Activated CD4-positive, alpha-beta T cell treated with anti-CD3 and anti-CD28 coated beads, Interleukin-2, amount 50 U/mL, for 48 hours (primary cell): ENCODE results near the gene STAT5B.
A peak's percentile ranks its signal among the peaks of the same experiment; 100 is the strongest.
"Not testable (repeated sequence)": the region's sequence is repeated elsewhere in the genome, so short reads cannot be mapped to it uniquely, and the experiment has no call there.

ENCODE experiments used
- DNase-seq, 2 experiments: peaks; one replicate each; pipeline ENCODE4 v3.0.0-alpha.2; 2020

Gene STAT5B

DNA sequence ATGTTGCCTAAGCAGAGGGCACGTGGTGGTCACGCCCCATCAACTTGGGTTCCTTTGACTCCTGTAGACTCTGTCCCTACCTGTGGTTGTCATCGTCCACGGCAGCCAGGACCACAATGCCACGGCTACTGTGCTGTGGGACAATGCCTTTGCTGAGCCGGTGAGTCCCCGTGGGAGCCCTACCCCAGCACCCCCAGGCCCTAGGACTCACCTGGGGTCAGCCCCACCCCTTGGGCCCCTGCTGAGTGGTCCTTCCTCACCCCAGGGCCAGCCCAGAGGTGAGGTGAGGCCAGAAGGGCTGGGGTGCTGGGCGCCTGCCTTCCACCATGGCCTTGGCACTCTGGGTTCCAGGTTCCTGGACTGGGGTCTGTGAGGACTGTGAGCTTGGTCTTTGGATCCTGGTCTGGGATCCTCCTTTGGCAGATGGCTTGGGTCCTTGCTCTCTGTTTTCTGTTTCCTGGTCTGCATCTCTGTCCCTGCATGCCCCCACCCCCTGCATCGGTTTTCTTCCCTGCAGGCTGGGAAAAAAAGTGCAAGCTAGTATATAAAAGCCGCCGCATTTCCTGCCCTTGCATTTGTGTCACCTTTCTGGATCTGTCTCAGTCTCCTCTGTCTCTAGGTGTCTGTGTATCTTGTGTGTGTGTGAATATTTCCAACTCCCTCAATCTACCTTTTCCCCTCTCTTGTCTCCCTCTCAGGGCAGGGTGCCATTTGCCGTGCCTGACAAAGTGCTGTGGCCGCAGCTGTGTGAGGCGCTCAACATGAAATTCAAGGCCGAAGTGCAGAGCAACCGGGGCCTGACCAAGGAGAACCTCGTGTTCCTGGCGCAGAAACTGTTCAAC lies 29.6 kb upstream of the STAT5B start:
- DNase-seq, result no peak

DNA sequence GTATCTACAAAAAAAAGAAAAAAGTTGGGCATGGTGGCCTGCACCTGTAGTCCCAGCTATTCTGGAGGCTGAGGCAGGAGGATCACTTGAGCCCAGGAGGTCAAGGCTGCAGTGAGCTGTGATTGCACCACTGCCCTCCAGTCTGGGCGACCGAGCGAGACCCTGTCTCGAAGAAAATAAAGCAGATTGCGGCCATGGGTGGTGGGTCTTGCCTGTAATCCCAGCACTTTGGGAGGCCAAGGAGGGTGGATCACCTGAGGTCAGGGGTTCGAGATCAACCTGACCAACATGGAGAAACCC lies 28.8 kb upstream of the STAT5B start:
- not testable (repeated sequence) for DNase-seq

DNA sequence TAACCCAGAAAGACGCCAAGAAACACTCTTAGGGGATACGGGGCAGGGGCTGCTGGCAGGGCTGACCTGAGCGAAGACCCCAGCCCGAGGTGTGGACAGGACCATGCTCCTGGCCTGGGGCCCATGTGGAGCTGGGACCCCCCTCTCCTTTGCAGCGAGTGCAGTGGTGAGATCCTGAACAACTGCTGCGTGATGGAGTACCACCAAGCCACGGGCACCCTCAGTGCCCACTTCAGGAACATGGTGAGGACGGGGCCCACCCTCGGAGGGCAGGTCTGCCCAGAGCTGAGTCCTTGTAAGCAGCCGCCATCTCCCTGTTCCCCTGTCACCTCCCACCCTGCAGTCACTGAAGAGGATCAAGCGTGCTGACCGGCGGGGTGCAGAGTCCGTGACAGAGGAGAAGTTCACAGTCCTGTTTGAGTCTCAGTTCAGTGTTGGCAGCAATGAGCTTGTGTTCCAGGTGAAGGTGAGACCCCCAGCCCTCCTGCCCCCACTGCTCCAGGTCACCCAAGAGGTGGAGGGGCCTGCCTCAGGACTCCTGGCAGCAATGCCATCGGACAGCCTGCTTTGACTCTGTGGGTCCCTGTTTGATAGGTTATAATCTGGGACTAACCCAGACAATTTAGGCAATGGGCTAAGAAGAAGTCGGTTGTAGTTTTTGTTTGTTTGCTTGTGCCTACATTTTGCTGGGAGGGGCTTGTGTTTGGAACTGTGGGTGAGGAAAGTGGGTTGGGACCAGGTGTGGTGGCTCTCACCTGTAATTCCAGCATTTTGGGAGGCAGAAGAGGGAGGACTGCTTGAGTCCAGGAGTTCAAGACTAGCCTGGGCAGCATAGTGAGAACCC lies 28.2 kb upstream of the STAT5B start:
- no peak for DNase-seq

DNA sequence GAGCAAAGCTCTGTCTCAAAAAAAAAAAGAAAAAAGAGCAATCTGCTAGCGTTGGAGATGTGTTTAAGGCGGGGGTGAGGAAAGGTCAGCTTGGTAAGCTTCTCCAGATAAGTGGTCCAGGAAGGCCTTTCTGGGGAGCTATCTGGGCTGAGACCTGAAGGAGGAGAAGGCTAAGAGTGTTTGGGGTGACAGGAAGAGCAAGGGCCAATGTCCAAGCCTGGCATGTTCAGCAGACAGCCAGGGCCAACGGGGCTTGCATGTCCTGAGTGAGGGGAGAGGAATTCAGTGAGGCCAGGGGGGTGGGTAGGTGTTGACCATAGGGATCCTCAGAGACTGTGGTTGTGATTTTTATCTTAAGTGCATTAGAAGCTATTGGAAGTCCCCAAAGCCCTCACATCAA lies 27.5 kb upstream of the STAT5B start:
- DNase-seq, result no peak

DNA sequence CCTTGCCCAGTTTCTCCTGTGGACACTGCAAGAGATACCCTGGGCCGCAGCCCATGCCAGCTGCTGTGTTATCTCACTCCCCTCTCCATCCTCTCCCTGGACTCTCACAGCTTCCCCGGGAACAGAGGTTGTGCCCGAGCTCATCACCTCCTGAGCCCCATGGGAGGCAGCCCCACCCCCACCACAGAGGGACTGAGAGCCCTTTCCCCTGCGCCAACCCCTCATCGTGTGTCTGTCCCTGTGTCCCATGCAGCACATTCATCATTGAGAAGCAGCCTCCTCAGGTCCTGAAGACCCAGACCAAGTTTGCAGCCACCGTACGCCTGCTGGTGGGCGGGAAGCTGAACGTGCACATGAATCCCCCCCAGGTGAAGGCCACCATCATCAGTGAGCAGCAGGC lies 24.8 kb upstream of the STAT5B start:
- DNase-seq, result no peak

DNA sequence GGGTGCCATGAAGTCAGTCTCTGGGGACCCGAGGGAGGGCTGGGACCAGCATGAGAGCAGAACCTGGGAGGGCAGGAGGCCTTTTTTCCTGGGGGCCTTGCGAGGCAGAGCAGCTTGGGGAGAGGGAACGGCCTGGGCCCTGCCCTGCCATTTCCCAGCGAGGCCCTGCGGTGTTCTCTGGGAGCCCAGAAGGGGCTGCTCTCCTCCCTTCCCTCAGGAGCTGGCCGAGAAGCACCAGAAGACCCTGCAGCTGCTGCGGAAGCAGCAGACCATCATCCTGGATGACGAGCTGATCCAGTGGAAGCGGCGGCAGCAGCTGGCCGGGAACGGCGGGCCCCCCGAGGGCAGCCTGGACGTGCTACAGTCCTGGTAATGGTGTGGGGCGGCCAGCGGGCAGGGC lies 23.7 kb upstream of the STAT5B start:
- DNase-seq, result not testable (repeated sequence)

DNA sequence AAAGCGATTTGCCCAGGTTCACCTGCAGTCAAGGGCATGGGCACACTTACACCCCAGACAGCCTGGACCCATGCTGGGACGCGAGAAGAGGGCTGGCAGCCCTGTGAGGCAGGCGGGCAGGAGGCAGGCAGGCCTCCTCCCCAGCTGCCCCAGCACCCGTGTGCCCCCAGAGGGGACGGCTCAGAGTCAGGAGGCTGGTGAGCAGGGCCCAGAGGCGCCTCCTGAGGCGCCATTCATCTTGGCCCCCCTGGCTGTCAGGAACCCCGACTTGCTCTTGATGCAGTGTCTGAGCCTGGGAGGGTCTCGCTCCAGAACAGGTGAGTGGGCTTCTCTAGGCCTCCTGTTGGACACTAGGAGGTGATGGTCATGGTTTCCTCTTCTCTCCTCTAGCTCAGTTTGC lies 23.2 kb upstream of the STAT5B start:
- not testable (repeated sequence) for DNase-seq

DNA sequence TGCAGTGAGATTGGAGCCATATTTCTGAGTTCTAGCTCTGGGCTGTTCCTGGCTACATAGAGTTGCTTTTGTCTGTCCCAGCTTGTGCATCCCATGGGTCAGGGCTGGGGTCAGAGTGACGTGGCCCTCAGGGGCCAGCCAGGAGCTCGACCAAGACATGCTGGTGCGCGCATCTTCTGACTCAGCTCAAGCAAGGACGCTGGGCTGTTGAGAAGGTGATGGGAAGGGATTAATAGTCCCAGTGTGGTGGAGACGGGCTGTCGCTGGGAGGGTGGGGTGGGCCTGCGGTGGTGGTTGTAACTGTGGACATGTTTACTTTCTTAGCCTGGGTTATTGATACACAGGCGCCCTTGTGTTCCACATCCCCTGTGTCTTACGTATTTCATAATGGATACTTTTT lies 21.6 kb upstream of the STAT5B start:
- DNase-seq, result not testable (repeated sequence)

DNA sequence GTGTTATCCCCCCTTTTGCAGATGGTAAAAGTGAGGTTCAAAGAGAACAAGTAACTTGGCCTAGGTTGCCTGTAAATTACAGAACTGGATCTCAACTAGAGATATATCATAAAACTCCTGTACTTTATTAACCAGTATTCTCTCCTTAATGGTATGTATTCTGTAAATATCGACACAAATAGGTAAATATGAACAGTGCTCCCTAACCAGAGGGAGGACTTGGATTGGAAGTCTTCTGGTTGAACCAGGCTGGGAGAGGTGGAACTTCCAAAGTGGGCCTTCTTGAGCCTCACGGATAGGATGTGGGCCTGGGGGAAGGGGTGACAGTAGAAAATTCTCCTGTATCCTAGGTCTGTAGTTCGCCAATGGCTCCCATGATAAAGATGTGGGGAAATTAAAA lies 19.8 kb upstream of the STAT5B start:
- DNase-seq, result no peak

DNA sequence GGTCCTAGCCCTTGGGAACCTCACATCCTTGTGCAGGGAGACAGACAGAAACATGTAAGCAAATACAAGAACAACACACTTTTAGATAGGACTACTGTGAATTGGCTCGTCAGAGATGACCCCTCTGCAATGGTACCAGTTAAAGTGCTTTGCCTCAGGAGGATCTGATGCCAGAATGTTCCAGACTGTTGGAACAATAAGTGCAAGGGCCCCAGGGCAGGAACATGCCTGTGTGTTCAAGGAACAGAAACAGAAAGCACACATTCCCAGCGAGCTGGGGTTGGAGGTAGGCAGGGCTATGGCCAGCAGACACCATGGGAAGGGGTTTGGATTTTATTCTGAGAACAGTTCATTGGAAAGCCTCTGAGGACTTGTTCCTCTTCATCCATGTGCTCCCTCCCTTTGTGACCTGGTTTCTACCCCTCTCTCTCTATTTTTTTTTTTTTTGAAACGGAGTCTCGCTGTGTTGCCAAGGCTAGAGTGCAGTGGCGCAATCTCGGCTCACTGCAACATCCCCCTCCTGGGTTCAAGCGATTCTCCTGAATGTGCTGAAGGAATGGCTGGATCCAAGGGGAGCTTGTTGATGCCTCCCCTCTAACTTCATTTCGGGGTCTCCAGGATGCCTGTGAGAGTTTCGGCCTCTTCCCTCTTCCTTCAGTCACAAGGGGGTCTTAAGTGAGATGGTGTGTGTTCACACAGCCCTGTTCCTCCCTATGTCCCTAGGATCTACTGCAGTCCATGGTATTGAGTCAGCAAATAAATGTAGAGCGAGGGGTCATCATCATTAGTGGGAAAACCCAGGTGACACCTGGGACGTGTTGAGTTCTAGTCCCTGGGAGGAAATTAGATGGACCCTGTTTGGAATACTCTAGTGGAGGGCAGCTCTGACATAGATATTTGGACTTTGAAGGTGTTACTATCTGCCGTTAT lies 18.5 kb upstream of the STAT5B start:
- no peak for DNase-seq

DNA sequence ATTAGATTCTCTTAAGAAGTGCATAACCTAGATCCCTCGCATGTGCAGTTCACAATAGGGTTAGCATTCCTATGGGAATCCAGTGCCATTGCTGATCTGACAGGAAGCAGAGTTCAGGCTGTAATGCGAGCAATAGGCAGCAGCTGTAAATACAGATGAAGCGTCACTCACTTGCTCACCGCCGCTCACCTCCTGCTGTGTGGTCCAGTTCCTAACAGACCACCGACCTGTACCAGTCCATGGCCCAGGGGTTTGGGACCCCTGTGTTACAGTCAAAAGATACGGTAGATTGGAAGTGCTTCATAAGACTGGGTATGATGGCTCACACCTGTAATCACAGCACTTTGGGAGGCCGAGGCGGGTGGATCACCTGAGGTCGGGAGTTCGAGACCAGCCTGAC lies 14.9 kb upstream of the STAT5B start:
- no peak for DNase-seq

DNA sequence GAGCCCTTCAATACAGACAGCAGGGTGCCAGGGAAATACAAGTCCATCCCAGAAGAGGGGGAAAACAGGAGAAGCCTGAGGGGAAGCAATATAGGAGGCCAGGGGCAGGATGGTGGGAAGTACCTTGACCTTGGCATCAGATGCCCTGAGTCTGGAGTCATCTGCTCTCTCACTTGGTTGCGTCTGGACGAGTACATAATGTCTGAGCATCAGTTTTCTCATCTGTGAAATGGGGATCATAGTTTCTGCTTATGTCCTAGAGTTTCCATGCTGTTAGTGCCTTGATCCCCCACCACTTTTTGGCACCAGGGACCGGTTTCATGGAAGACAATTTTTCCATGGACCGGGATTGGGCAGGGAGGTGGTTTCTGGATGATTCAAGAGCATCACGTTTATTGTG lies 14.4 kb upstream of the STAT5B start:
- no peak for DNase-seq

DNA sequence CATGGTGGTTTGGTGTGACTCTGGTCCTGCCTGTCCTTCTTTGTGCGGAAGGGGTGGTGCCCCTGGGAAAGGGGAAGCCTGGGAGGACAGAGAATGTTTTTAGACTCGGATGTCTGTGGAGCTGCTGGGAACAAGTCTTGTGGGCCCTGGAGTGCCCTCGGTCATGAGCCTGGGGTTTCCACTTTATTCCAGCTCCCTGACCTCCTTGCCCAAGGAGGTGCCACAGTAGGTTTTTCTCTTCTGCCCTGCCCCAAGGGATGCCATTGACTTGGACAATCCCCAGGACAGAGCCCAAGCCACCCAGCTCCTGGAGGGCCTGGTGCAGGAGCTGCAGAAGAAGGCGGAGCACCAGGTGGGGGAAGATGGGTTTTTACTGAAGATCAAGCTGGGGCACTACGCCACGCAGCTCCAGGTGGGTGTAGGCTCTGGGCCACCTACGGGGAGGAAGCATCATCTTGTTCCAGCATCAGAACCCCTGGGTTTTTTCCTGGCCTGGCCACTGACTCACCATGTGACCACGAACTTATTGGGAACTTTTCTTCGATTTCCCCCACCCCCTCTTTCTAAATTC lies 13.5 kb upstream of the STAT5B start:
- peak; percentile 75 to 82 for DNase-seq

DNA sequence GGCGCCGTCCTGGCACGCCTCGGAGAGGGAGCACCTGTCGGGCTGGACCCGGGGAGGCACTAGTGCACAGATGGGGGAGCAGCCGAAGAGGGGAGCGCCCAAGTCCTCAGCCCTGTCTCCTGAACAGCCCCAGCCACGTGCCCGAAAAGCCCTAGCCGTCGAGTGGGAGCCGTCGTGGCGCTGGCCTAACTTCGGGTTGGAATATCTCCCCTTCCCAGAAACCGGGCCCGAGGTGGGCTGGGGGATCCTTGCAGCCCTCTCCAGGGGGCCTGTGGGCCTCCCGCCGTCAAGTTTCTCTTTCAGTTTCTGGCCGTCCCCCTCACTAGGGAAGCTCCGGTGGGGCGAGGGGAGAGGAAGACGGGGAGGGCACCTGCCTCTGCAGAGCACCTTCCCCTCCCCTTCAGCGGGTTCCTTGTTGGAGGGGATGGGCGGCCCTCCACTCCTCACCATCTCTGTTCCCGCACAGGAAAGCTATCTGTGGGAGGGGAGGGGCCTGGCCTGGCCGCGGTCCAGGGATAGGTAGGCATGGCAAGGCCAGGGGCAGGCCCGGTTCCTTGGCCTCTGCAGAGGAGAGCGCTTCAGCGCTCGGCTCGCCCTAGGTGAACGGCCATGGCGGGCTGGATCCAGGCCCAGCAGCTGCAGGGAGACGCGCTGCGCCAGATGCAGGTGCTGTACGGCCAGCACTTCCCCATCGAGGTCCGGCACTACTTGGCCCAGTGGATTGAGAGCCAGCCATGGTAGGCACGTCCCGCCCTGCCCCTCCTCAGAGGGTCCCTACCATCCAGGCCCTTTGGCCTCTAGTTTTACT lies 12.8 kb upstream of the STAT5B start:
- DNase-seq, result peak; percentile 68 to 77

DNA sequence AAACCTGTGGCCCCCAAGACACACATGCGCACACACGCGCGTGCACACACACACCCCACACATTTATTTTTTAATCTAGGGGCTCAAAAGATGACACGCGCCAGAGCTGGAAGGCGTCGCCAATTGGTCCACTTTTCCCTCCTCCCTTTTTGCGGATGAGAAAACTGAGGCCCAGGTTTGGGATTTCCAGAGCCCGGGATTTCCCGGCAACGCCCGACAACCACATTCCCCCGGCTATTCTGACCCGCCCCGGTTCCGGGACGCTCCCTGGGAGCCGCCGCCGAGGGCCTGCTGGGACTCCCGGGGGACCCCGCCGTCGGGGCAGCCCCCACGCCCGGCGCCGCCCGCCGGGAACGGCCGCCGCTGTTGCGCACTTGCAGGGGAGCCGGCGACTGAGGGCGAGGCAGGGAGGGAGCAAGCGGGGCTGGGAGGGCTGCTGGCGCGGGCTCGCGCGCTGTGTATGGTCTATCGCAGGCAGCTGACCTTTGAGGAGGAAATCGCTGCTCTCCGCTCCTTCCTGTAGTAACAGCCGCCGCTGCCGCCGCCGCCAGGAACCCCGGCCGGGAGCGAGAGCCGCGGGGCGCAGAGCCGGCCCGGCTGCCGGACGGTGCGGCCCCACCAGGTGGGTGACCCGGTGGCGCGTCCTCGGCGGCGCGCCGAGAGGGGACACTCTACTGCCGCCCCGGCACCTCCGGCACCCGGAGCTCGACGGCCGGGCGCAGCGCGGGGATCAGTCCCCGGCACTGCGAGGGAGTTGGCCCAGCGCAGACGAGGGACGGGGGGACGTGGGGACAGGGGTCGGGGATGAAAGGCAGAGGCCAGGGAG lies 12.0 kb upstream of the STAT5B start, which contains the start of gene STAT5A:
TSS of gene STAT5A (plus strand) at position 522 of the 826 bp plus-strand sequence. CDS start 914 bp downstream, outside the sequence.
- DNase-seq, result peak; percentile 74 to 80

DNA sequence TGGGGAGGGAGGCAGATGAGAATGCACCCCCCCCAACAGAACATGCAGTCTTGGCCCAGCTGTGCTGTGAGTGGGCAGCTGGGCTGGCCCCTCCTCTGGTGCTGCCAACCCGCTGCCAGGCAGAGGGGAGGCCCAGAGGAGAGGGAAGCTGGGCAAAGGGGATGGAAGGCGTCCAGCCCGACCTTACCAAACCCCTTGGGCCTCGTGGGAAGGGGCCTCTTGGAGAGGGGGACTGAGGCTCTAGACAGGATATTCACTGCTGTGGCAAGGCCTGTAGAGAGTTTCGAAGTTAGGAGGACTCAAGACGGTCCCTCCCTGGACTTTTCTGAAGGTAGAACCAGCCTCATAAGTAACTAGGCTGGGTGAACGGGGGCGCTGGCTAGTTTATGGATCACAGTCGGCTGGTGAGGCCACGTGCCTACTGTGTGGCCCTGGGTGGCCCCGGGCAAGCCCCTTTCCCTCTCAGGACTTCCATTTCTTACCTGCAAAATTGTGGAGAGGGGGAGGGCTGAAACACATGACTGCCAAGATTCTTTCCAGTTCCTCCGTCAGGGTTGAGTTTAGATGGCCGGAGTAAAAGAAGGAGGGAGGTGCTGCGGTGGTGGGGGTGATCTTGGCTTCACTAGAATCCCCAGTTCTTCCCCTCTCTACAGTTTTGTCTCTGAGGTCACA lies 11.2 kb upstream of the STAT5B start:
- peak; percentile 60 to 70 for DNase-seq

DNA sequence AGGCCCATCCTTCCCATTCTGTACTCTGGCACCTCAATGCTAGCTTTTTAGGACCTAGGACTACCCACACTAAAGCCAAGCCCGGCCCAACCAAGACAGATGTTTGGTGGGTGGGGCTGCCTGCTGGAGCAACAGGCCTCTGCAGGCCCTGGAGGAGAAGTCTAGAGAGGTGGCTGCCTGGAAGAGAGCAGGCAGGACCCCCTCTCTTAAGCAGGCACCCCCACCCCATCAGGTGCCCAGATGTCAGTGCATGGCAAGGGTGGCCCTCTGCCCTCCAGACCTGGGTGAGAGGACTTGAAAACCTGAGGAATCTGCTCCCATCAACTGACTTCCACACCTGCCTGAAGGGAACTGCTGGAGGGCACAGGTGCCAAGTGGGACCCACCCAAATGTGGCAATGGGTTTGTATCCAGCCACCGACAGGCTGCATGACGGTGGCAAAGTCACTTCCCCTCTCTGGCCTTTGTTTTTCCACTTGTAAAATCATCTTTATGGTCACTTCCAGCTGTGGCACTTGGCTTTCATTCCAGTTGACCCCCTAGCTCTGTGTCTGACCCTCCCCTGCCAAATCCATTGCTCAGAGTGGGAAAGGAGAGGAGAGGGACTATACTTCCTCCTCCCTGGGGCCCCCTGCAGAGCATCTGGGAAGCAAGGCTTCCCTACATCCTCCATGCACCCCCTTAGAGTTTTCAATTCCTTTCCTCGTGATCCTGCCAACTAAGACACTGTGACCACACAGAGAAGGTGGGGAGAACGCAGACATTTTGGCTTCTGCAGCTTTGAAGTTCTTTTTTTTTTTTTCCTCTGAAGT lies 10.4 kb upstream of the STAT5B start:
- no peak for DNase-seq

DNA sequence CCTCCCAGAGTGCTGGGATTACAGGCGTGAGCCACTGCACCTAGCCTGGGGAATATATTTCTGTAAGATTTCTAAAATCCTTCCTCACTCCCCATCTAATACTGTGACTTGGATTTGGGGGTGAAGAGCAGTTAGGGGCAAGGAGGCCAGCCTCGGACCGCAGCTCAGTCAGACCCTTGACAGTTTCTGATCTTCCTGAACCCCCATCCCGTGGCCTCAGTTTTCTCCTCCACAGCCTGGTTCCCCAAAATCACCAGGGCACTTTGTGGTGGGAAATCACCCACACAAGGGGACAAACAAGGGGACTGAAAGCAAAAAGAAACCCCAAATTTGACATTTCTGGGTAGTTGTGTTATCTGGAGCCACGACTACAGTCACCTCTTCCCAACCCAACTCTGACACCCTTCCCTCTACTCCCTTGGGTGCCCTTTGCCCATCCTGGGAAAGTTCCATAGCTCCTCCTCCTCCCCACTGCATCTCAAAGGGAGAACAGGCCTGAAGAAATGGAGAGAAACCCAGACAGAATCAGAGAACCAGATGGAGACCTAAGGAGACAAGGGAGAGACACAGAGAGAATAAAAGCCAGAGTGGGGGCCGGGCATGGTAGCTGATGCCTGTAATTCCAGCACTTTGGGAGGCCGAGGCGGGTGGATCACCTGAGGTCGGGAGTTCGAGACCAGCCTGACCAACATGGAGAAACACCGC lies 9.3 kb upstream of the STAT5B start:
- no peak for DNase-seq

DNA sequence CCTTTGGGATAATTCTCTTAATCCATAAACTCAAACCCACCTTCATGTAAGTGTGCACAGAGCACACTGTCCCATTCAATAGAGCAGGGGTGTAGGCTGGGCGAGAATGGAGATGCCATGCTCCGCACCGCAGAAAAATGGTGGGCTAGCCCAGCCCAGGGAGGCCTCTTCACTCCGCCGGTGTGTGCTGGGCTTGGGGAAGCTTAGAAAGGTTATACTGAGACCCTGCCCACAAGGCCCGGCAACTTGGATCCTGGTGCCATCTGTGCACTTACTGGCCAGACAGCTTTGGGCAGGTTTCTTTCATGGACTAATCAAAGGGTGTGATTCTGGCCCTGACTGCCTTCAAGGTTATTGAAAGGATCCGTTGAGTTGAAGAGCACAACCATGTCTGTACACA lies 8.4 kb upstream of the STAT5B start:
- no peak for DNase-seq
